Adrenal gland (tissue), 12 donors: Measurements from ENCODE around the gene DGCR8. TPM values are rescaled to one million over a fixed set of nuclear protein-coding genes. Genes with fewer than 3 reads are reported as not detected.
A peak's percentile ranks its signal among the peaks of the same experiment; 100 is the strongest.

ENCODE experiments used
- DNase-seq, 7 donors: peaks; one replicate each; pipeline ENCODE4 v3.0.0-alpha.2; 2019 to 2020
- H3K27ac ChIP-seq, 5 donors: fragments of 200-600 bp; sonication (generic) in 4 of 5; 1 replicate in 3 of 5; 2 replicates in 2 of 5; pipeline versions ENCODE4 v1.5.1 to v1.8.0; 2016 to 2020; ENCODE audit warnings: mild to moderate bottlenecking in 1 of 5
- H3K27me3 ChIP-seq: fragments of 200-600 bp; 2 replicates; pipeline ENCODE4 v1.8.0; 2021
- H3K36me3 ChIP-seq, 2 donors: fragments of 200-600 bp; replicated peaks in 1 of 2; 1 replicate in 1 of 2; 2 replicates in 1 of 2; pipeline versions ENCODE4 v1.5.1 to v1.8.0; 2018 to 2022
- H3K4me1 ChIP-seq, 2 donors: fragments of 200-600 bp; replicated peaks in 1 of 2; 1 replicate in 1 of 2; 2 replicates in 1 of 2; pipeline versions ENCODE4 v1.5.1 to v1.8.0; 2018 to 2021
- H3K4me3 ChIP-seq, 4 donors: fragments of 200-600 bp; sonication (generic) in 3 of 4; one replicate each; pipeline ENCODE4 v1.5.1; 2016 to 2018
- H3K9me3 ChIP-seq, 3 donors: fragments of 200-600 bp; sonication (generic) in 1 of 3; replicated peaks in 1 of 3; 1 replicate in 2 of 3; 2 replicates in 1 of 3; pipeline versions ENCODE4 v1.5.1 to v1.8.0; 2016 to 2021
- CTCF ChIP-seq, 6 experiments: fragments of 450-650 bp in 4 of 6; fragments of 200-600 bp in 2 of 6; sonication (generic) in 1 of 6; IDR thresholded peaks; 1 replicate in 5 of 6; 2 replicates in 1 of 6; pipeline versions ENCODE4 v1.5.1 to v1.8.0; 2016 to 2021; ENCODE audit warnings: antibody characterized with exemption in 6 of 6, mild to moderate bottlenecking in 2 of 6, moderate library complexity in 1 of 6
- POLR2A ChIP-seq, 2 donors: fragments of 450-650 bp; IDR thresholded peaks; one replicate each; pipeline ENCODE4 v1.6.1; 2017; ENCODE audit warnings: antibody characterized with exemption in 2 of 2, mild to moderate bottlenecking in 2 of 2, moderate library complexity in 1 of 2
- WGBS, 4 donors: extraction: QIAGEN DNeasy Blood & Tissue Kit in 2 of 4; methylation state at CpG; one replicate each; pipeline versions ENCODE4 v1.1.5 to v1.1.7; 2013 to 2017; 5-methylcytosine and 5-hydroxymethylcytosine counted together
- intact Hi-C, 2 donors: fragments of 100-400 bp; cut with DNase I; formaldehyde crosslinking; loops; one replicate each; pipeline versions ENCODE4 v1.14.1 to v1.15.0; 2022 to 2023
- polyA plus RNA-seq, 3 donors: library from polyadenylated mRNA; stranded (reverse); fragments of 200-250 nt in 2 of 3; fragments of 350-450 nt in 1 of 3; fragmentation: Illumina TruSeq in 1 of 3; extraction: RNeasy Lipid Tissue Mini Kit (QIAGEN cat#74804) in 1 of 3; gene quantifications; one replicate each; pipeline ENCODE4 v1.2.3, GENCODE V29; 2013 to 2014
- total RNA-seq, 9 donors: library from RNA; depleted of rRNA in 4 of 9; stranded (reverse); fragments of >200 nt in 4 of 9; fragments of 120-200 nt in 1 of 9; fragmentation: NEBNext Ultra II Directional in 1 of 9; extraction: Animal tissue kit (Norgen Biotek cat#: 25700) in 1 of 9; gene quantifications; one replicate each; pipeline versions ENCODE4 v1.1.0 to v1.2.4, GENCODE V29; 2013 to 2023
- donor health status: healthy with polysubstance abuse.
- donor health status: Bipolar disorder and iron deficiency.
- donor health status: DM: yes; HTN: yes; CAD: no.
- donor health status: DM: no; HTN: no; CAD: no.
- donor health status: DM: no; HTN: no; CAD: no.
- donor health status: DM: yes; HTN: yes; CAD: no.

The DGCR8 gene
- total and polyA plus RNA-seq, 12 donors: 7.2 to 32.2 (median 22.4) TPM

GRCh38 chr22:20033045-20033706 lies 46.9 kb upstream of the DGCR8 start:
- Histone ChIP-seq H3K27me3 (no peaks in the 10 kb centered on the region), H3K9me3 (no peaks in the 10 kb centered on the region), H3K4me1 (peaks cover 23 to 35% of the 10 kb centered on the region in 2 donors), H3K4me3 (no peak overlapping the region), H3K27ac (peak overlapping the region; percentile 22 to 85 (median 78)), H3K36me3 (peaks cover 0 to 9% of the 10 kb centered on the region in 2 donors)
- WGBS, 4 donors: 41 to 85% (median 45%) methylated on average over 7 to 14 of the region's 14 CpGs; no CpG with 5 or more reads in 1 of the 4 donors
- no peak for TF ChIP-seq POLR2A (IDR thresholded peaks at IDR 0.05)
- no peak for TF ChIP-seq CTCF (IDR thresholded peaks at IDR 0.05)
- intact Hi-C loops: no loop called here
- DNase-seq: peak; percentile 80 to 97 (median 95)

- H3K36me3 ChIP-seq: peaks cover 0 to 15% of the 10 kb centered on the region in 2 donors
- 80 to 93% (median 88%) methylated on average over 5 of the region's 5 CpGs for WGBS, 4 donors
- intact Hi-C loops: no loop called here
- DNase-seq: no peak
- no peak for TF ChIP-seq POLR2A (IDR thresholded peaks at IDR 0.05)
- no peak for TF ChIP-seq CTCF (IDR thresholded peaks at IDR 0.05)
- H3K27me3 ChIP-seq: no peaks in the 10 kb centered on the region
- no peak overlapping the region for H3K4me3 ChIP-seq
- H3K4me1 ChIP-seq: peaks cover 23 to 26% of the 10 kb centered on the region in 2 donors
- H3K9me3 ChIP-seq: no peaks in the 10 kb centered on the region
- no peak overlapping the region for H3K27ac ChIP-seq
Measured at GRCh38 chr22:20034143-20034542, 45.9 kb upstream of the DGCR8 start.

- no peak overlapping the region for H3K4me3 ChIP-seq
- peaks cover 19 to 23% of the 10 kb centered on the region in 2 donors for H3K4me1 ChIP-seq
- H3K27ac ChIP-seq: no peak overlapping the region
- WGBS, 4 donors: 83 to 87% (median 85%) methylated on average over 4 to 16 of the region's 16 CpGs
- peak in 1 of 7 donors; percentile 17 for DNase-seq
- H3K27me3 ChIP-seq: no peaks in the 10 kb centered on the region
- TF ChIP-seq CTCF (IDR thresholded peaks at IDR 0.05): no peak
- TF ChIP-seq POLR2A (IDR thresholded peaks at IDR 0.05): no peak
- no peaks in the 10 kb centered on the region for H3K9me3 ChIP-seq
- intact Hi-C loops: no loop called here
- H3K36me3 ChIP-seq: peaks cover 0 to 16% of the 10 kb centered on the region in 2 donors
Measured at GRCh38 chr22:20035375-20036083, 44.5 kb upstream of the DGCR8 start.

- Histone ChIP-seq H3K27ac (no peak overlapping the region), H3K27me3 (no peaks in the 10 kb centered on the region), H3K9me3 (no peaks in the 10 kb centered on the region), H3K36me3 (peaks cover 0 to 20% of the 10 kb centered on the region in 2 donors), H3K4me3 (no peak overlapping the region), H3K4me1 (peaks cover 19 to 23% of the 10 kb centered on the region in 2 donors)
- WGBS, 4 donors: 86 to 94% (median 91%) methylated on average over 9 to 10 of the region's 10 CpGs
- DNase-seq: no peak
- intact Hi-C loops: no loop called here
- TF ChIP-seq POLR2A (IDR thresholded peaks at IDR 0.05) (no peak), CTCF (IDR thresholded peaks at IDR 0.05) (no peak)
Measured at GRCh38 chr22:20036084-20036482, 44.0 kb upstream of the DGCR8 start.
